GM19351 (cell line): ENCODE measurements around the gene TIMM10.

ENCODE experiments used
- ATAC-seq: cut with Tn5 transposase; IDR thresholded peaks from one replicate; pipeline ENCODE4 v1.9.1; 2021; ENCODE audit warnings: mild to moderate bottlenecking, moderate library complexity; ENCODE audit not compliant: unreplicated experiment

TIMM10 gene, protein sequence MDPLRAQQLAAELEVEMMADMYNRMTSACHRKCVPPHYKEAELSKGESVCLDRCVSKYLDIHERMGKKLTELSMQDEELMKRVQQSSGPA

DNA sequence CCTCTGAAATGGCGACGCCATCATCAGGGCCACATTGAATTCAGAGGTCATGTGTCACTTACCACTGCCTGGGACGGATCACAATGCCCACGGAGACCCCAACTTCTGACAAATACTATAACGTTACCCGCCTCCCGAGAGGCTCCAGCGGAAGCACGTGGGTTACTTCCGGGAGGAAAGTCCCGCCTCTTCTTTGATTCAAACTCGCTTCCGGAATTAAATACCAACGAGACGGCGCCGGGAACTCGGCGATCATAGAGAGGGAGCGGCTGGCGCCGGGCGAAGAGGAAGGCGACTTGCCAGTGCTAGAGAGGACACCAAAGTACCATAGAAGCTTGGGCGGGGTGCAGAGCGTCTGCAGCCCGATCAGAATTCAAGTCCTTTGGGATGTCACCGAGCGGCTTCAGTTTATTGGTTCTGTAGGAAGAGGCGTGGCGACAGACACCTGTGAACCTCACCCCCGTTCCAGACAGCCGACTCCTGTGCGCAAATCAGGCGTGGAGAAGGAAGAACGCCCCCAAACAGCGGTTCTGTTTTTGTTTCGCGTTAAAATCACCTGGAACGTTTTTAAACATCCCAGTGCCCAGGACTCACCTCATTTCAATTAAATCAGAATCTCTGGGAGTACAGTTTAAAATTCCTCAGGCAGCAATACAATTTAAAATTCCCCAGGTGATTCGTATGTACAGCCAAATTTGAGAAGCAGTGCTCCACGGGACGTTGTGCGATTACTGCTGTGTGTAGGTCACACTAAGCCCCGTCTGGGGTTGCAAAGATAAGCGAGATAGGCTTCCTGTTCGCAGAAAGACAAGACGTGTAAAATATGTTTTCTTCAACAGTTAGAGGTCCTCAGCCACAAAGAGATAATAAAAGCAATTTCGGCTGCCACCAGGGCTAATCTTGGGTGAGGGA lies at the start of gene TIMM10:
Gene TIMM10 (minus strand): TSS at position 159 of the 912 bp plus-strand sequence. CDS start 565 bp downstream, outside the sequence.
- ATAC-seq, result peak; percentile 96

DNA sequence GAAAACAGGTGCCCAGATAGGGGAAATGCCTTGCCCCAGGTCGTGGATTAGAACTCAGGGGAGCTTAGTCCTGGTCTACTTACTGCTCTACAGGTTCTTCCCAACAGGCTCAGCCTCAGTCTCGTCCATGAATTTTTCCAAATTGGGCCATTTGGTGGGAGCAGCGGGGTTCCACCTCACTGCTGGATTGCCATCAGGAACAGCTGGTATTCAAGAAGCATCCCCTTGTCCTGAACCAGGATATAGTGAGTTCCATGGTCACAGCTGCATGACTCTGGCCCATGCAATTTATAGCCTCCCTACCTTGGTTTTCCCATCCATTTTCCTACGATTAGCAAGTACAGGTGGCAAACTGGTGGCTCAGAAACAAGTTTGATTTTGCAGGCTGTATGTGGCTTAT lies 43.5 kb upstream of the TIMM10 start:
- no peak for ATAC-seq

DNA sequence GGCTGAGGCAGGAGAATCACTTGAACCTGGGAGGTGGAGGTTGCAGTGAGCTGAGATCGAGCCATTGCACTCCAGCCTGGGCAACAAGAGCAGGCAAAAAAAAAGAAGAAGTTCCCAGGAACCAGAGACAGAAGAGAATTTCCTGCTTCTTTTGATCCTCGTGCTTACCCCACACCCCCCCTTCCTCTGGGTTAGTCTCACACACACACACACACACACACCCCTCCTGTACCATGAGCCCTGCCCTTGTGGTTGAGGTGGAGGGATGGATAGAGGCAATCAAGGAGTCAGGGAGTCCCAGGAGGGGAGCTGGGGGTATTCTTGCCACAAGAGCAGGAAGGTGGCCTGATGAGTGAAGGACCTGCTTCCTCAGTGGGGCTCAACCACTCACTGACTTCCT lies 41.1 kb upstream of the TIMM10 start:
- ATAC-seq, result no peak

DNA sequence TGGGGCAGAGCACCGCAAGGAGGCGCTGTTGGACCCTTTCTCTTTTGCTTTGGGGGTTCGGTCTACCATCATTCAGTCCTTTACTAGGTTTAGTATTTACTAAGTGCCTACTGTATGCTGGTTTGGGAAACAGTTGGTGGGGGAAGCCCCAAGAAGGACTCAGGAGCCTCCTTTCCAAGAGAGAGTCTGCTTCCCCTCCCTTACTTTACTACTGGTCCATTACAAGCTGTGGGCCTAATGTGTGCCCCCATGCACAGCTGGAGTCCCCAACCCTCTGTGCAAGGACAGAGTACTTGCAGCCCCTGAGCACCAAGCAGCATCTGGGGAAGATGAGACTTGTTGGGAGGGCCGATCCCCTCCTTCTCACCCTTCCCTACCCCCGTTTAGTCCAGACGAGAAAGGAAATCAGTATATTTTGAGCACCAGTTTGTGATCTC lies 37.8 kb upstream of the TIMM10 start:
- ATAC-seq, result peak; percentile 11

DNA sequence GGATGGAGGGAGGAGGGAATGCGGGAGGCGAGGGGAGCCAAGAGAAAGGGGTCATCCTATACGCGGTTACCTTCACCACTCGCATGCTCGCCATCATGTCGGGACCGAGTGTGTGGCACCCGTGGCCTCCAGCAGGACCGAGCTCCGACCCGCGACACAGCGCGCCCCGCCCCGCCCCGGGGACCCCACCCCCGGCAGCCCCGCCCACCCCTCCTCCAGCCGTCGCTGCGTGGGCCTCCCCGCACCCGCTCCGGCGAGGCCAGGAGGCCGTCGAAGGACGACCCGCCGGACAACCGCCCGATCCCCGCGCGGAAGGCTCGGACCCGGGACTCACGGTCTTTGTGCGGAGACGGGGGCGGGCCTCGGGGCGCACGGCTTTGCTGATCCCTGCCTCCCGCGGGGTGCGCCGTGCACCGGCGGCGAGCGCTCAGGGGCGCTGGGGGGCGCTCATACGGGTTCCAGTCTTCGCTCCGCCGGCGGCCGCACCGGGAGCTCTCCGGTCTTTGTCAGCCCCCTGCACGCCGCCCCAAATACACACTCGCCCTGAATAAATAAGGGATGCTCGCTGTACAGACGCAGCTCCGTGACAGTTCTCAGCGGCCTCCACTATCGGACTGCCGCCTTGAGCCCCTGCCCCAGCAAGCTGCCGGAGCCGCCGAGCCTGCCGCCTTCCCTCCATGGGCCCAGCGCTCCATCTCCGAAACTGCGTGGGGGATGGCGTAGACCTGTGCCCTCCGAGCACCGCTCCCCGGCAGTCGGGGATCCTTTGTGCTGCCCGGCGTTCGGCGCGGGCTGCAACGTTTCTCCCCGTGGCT lies 37.2 kb upstream of the TIMM10 start, which contains the start of gene UBE2L6:
Gene UBE2L6 (minus strand): TSS at position 158 of the 815 bp plus-strand sequence. CDS start 61 bp downstream, at position 97.
- ATAC-seq, result peak; percentile 71

DNA sequence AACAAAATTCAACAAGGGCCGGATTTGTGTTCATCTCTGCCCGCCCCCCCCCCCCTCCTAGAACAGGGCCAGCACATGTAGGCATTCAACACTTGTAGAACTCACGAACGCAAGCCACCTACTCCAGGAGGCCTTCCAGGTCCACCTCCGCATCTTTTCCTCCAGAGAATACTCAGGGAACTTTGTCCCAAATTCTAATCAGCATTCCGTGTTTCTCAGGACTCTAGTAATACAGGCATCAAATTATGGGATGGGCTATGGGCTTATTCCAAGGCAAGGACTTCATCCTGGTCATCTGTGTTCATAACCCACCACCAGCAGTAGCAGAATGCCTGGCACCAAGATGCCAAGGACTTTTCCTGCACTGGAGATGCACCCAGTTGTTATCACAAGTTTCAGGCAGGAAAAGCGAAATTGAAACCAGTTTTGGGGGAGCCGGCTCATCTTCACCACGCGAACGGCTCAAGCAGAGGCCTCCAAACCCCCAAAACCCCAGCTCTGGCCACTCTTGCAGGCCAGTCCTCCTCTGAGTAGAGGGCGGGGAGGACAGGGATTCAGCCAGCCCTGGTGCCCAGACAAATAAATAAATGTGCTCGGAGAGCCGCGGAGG lies 36.5 kb upstream of the TIMM10 start:
- peak; percentile 6 for ATAC-seq

DNA sequence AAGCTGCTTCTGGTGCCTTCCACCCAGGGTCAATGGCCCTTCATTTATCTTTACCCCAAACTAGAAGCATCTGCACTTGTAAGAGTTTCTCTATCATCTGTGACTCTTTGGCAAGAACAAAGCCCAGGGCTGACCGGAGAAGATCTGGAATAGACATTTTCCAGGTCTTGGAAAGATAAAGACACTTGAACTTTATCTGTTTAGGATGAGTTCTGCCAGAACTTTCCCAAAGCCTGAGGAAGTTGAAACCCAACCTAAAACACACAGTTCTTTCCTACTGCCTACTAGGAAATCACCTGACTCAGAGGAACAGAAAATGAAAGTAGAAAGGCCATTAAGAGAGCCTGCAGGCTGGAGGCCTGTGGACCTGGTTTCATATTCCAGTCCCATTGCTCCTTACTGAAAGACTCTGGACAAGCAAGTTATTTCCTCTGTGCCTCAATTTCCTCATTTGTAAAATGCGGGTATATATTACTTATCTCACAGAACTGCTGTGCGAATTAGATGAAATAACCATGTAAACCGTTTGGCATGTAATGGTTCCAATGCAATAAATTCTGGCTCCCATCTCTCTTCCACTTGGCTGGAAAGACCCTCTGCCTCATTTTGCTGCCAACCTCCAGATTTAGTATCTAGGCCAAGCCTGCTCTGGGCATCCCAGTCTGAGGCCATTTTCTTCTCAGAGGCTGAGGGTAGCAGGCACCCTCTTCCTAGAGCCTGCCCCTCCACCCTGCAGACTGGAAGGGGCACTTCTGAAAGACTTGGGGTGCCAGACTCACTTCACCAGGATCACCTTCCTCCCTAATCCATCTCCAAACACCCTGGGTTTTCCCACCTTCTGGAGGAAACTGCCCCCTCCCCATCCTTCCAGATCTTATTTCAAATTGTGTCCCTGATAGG lies 35.7 kb upstream of the TIMM10 start:
- ATAC-seq, result peak; percentile 57

DNA sequence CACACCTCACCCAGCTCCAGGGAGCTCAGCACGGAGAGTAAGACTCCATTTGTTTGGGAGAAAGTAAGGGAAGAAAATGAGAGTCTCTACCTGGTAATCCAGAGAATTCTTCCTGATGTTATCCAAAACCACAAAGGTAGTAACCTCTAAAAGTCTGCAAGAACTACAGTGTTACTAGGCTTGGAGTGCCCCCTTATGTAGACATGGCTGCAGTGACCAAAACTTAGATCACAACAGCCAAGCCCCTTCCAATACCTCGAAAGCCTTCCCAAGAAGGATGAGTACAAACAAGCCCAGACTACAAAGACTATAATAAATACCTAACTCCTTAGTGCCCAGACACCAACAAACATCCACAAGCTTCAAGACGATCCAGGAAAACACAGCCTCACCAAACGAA lies 32.0 kb upstream of the TIMM10 start:
- no peak for ATAC-seq

DNA sequence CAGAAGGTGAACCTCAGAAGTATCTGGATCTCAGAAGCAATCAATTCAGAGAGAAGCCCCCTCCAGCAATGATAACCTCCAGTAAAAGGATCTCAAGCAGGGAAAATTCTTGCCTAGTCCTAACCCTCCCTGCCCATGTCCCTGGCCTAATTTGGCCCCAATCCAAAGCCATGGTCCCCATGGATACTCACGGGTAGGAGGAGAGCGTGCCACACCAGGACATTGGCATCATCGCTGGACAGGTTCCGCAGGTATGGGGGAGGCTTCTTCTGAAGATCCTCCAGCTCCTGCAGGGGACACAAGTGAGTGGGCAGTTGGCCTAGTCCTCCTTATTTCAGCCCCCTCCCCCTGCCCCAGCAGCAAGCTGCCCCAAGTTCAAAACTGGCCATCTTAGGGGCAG lies 29.6 kb upstream of the TIMM10 start:
- ATAC-seq, result no peak

DNA sequence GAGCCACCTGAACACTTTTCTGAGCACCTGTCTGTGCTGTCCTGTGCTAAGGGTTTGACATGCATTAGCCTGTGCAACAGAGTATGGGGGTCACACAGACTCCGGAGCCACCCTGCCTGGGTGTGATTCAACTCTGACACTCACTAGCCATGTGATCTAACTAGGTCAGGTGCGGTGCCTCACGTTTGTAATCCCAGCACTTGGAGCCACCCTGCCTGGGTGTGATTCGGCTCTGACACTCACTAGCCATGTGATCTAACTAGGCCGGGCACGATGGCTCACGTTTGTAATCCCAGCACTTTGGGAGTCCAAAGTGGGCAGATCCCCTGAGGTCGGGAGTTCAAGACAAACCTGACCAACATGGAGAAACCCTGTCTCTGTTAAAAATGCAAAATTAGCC lies 25.5 kb upstream of the TIMM10 start:
- ATAC-seq, result no peak

DNA sequence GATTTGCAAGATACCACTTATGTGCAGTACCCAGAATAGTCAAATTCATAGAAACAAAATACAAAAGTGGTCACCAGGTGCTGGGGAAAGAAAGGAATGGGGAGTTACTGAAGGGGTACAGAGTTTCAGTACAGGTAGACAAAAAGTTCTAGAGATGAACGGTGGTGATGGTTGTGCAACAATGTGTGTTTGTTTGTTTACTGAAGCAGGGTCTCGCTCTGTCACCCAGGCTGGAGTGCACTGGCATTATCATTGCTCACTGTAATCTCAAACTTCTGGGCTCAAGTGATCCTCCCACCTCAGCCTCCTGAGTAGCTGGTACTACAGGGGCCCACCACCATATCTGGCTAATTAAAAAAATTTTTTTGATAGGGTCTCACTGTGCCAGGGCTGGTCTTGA lies 24.8 kb upstream of the TIMM10 start:
- no peak for ATAC-seq

DNA sequence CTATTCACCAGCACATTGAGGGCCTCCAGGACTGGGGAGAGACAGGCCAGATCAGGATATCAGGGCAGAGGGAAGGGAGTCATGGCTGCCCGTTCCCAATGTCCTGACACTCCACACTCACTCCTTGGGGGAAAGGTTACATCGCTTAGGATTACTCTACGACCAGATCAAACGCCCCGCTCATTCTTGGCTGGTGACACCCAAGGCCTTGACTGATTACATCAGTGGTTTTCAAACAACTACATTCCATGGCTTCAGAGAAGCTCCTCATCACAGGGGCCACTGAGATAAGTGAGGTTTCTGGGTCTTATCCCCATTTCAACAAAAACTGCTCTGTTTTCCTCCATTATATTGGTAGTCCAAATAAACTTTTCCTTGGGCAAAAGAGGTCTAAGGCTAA lies 21.9 kb upstream of the TIMM10 start:
- ATAC-seq, result no peak

DNA sequence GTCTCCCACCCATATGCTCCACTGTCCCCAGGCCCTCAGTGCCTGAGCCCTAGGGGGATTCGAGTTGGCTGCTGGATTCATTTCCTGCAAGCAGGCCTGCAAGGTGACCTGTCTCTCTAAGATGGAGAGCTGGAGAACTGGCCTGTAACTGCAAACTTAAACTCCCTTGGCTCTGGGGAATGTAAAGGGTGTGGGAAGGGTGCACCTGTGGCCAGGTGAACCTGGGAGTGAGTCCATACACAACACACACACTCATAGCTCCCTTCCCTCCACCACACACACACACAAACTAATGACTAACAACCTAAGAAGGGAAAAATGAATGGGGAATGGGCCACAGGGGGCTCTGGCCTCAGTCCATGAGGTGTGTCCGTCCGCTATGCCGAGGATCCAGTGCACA lies 21.4 kb upstream of the TIMM10 start:
- no peak for ATAC-seq

DNA sequence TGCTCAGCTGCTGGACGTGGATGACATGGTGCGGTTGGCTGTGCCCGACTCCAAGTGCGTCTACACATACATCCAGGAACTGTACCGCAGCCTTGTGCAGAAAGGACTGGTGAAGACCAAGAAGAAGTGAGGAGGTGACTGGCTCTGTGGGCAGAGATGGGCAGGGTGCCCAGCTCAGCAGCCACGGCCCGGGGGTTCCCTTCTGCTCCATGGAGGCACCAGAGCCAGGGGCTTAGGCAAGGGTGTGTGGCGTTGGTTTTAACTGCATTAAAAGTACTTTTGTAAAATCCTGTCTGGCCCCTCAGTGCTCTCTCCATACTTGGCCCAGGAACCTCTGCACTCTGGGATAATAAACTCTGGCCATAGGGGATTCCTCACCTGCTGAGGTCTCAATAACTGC lies 19.4 kb upstream of the TIMM10 start:
- no peak for ATAC-seq

DNA sequence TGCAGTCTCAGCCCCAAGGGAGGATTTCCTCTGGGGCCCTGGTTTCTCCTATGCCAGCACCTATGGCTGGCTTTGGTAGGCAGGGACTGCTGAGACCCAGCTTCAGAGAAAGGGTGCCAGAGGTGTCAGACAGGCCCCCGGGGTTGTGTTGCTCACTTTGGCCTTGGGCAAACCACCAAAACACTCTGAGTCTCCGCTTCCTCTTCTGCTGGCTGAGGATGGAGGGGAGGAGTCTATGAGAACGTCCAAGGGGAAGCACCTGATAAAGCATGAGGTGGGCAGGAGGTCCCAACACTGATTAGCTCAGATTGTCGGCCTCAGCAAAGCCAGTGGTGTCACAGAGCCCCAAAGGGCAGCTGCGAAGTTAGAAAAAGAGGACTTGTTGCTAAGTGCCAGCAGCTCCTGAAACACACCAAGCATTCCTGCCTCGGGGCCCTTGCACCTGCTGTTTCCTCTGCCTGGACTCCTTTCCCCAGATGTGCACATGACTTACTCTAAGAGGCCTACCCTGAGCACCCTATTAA lies 17.4 kb upstream of the TIMM10 start:
- peak; percentile 87 for ATAC-seq

DNA sequence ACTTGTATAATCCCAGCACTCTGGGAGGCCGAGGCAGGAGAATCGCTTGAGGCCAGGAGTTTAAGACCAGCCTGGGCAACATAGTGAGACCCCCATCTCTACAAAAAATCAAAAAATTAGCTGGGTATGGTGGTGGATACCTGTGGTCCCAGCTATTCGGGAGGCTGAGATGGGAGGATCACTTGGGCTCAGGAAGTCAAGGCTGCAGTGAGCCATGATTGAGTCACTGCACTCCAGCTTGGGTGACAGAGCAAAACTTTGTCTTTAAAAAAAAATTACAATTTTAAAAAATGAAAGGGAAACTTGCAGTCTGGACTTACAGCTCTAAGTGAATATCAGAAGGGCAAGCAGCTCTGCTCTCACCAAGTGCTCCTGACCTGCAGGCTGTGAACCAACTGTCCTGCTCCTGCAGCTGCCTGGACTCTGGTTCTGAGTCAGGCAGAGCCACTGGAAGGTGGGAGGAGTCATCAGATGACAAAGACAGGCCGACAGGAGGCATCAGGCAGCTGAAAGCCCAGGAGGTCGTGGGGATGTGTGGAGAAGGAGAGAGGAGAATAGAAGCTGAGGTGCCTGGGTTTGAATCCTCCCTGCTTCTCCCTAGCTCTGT lies 16.4 kb upstream of the TIMM10 start:
- peak; percentile 78 for ATAC-seq

DNA sequence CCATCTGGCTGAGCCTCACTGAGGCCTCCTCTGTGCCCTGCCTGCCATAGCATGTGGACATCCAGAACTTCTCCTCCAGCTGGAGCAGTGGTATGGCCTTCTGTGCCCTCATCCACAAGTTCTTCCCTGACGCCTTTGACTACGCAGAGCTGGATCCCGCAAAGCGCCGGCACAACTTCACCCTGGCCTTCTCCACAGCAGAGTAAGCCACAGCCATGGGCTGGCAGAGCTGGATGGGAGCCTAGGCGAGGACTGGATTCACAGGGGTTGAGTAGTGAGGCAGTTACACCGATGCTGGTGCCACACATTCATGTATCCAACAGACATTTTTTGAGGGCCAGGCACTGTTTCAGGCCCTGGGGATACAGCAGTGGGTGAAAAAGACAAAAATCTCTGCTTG lies 15.9 kb upstream of the TIMM10 start:
- ATAC-seq, result no peak

DNA sequence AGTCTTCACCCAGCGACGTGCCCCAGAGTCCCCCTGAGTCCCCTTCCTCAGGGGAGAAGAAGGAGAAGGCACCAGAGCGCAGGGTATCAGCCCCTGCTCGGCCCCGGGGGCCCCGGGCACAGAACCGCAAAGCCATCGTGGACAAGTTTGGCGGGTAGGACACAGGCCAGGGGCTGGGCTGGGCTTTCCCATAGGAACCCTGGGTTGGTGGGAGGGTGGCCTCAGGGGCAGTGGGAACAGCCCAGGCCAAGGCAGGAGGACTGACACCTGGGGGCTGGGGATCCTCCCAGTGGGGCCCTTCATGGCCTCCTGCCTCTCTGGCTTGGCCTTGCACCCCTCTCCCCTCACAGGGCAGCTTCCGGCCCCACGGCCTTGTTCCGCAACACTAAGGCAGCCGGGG lies 15.3 kb upstream of the TIMM10 start:
- ATAC-seq, result no peak

DNA sequence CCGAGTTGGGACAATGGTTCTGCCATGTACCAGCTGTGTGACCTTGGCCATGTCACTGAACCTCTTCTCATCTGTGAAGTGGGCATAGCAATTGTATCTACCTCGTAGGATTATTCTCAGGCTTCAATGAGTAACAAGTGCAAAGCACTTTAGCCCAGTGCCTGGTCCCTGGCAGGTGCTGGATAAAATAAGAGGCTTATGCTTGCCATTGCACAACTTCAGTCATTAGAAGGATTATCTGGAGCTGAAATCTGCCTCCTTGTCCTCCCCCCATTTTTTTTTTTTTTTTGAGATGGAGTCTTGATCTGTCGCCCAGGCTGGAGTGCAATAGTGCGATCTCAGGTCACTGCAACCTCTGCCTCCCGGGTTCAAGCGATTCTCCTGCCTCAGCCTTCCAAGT lies 14.0 kb upstream of the TIMM10 start:
- no peak for ATAC-seq
